K562 (cell line): Measurements from ENCODE around the gene EMILIN3. TPM values are rescaled to one million over a fixed set of nuclear protein-coding genes. Genes with fewer than 3 reads are reported as not detected.

Source experiments
- ATAC-seq: fragments of 200-7000 bp; cut with Tn5 transposase; 3 replicates; pipeline ENCODE4 v1.9.1; 2020; ENCODE audit warnings: moderate library complexity
- BruUV-seq: library from RNA; stranded (reverse); fragments of 400-500 nt; replicated peaks from 2 replicates; lab custom pipeline; 2021; lab: Mats Ljungman, UMichigan
- CTCF ChIA-PET: fragments of 300-600 bp; formaldehyde crosslinking; extraction: SDS; loops from one replicate; lab custom pipeline; 2021; ENCODE audit warnings: low intra/inter-chr PET ratio; lab: Yijun Ruan, JAX
- POLR2A ChIA-PET: fragments of 300-600, 350-650 bp; sonication (Branson Sonifier 250); formaldehyde crosslinking; extraction: SDS; loops from one replicate; lab custom pipeline; 2021; ENCODE audit warnings: antibody characterized with exemption, inconsistent platforms; lab: Yijun Ruan, JAX
- DNase-seq, 4 experiments: peaks; one replicate each; pipeline versions ENCODE4 v3.0.0 to v3.0.0-alpha.2; 2011 to 2018; ENCODE audit warnings: low spot score in 3 of 4, mixed read lengths in 3 of 4; ENCODE audit errors: extremely low read depth in 1 of 4
- FAIRE-seq: peaks from 2 replicates; lab custom pipeline; 2011; peaks lifted over from hg19 to GRCh38; lab: Jason Lieb, UNC
- H2AFZ ChIP-seq: 2 replicates; pipeline ENCODE4 v1.6.0; 2011; ENCODE audit warnings: low read depth, low read length, control low read depth, inconsistent platforms
- H3K27ac ChIP-seq: fragments of 200-600 bp; 3 replicates; pipeline ENCODE4 v1.8.0; 2011; ENCODE audit warnings: low read depth, mild to moderate bottlenecking, control low read depth, inconsistent platforms, low read length, moderate library complexity, mixed read lengths; ENCODE audit errors: extremely low read depth
- H3K27me3 ChIP-seq, 2 experiments: fragments of 300-600 bp in 1 of 2; 2 replicates in 1 of 2; 3 replicates in 1 of 2; pipeline versions ENCODE4 v1.6.0 to v1.8.0; 2011; ENCODE audit warnings: inconsistent platforms in 2 of 2, low read length in 2 of 2, mild to moderate bottlenecking in 1 of 2, mixed read lengths in 1 of 2, moderate library complexity in 1 of 2; ENCODE audit not compliant: control insufficient read depth in 2 of 2, insufficient read depth in 2 of 2
- H3K36me3 ChIP-seq: fragments of 300-600 bp; 3 replicates; pipeline ENCODE4 v1.8.0; 2011; ENCODE audit warnings: mild to moderate bottlenecking, low read length, inconsistent platforms; ENCODE audit not compliant: control insufficient read depth, insufficient read depth
- H3K4me1 ChIP-seq, 2 experiments: fragments of 200-600 bp in 1 of 2; replicated peaks in 1 of 2; 2 replicates in 1 of 2; 3 replicates in 1 of 2; pipeline versions ENCODE4 v1.5.1 to v1.8.0; 2011; ENCODE audit warnings: inconsistent platforms in 2 of 2, low read length in 2 of 2, mild to moderate bottlenecking in 1 of 2, mixed read lengths in 1 of 2, moderate library complexity in 1 of 2; ENCODE audit not compliant: control insufficient read depth in 2 of 2, insufficient read depth in 2 of 2
- H3K4me2 ChIP-seq: 2 replicates; pipeline ENCODE4 v1.6.1; 2011; ENCODE audit warnings: low read length, control low read depth, inconsistent platforms, mixed read lengths; ENCODE audit not compliant: insufficient read depth
- H3K4me3 ChIP-seq: fragments of 200-600 bp; sonication (generic), shearing (Covaris generic); 2 replicates; pipeline ENCODE4 v1.5.1; 2016; ENCODE audit warnings: control low read depth, inconsistent platforms
- H3K79me2 ChIP-seq: fragments of 200-600 bp; 3 replicates; pipeline ENCODE4 v1.8.0; 2011; ENCODE audit warnings: low read length, inconsistent platforms; ENCODE audit not compliant: control insufficient read depth, insufficient read depth
- H3K9ac ChIP-seq, 2 experiments: 2 replicates each; pipeline versions ENCODE4 v1.6.0 to v1.6.1; 2011; ENCODE audit warnings: low read depth in 2 of 2, low read length in 2 of 2, control low read depth in 1 of 2, inconsistent platforms in 1 of 2, mild to moderate bottlenecking in 1 of 2, mixed read lengths in 1 of 2; ENCODE audit not compliant: insufficient read depth in 1 of 2
- H3K9me1 ChIP-seq: one replicate; pipeline ENCODE4 v1.6.0; 2011; ENCODE audit warnings: inconsistent platforms, mild to moderate bottlenecking, low read length, moderate library complexity; ENCODE audit not compliant: control insufficient read depth, insufficient read depth
- H3K9me3 ChIP-seq: replicated peaks from 2 replicates; pipeline ENCODE4 v1.5.1; 2011; ENCODE audit warnings: low read depth, low read length, inconsistent platforms; ENCODE audit not compliant: control insufficient read depth, insufficient read depth
- H4K20me1 ChIP-seq: replicated peaks from 2 replicates; pipeline ENCODE4 v1.6.1; 2011; ENCODE audit warnings: low read length, inconsistent platforms, mixed read lengths; ENCODE audit not compliant: control insufficient read depth, insufficient read depth
- CBFA2T3 ChIP-seq: fragments of 450-650 bp; IDR thresholded peaks from 2 replicates; pipeline ENCODE4 v1.6.1; 2017
- CEBPB ChIP-seq: fragments of 450-650 bp; IDR thresholded peaks from 2 replicates; pipeline ENCODE4 v1.6.1; 2016; ENCODE audit warnings: missing genetic modification characterization, missing compliant biosample characterization
- NR3C1 ChIP-seq: sonication (generic); formaldehyde crosslinking; IDR thresholded peaks from 2 replicates; pipeline ENCODE4 v1.8.1; 2022; ENCODE audit warnings: missing genetic modification reagents
- SETDB1 ChIP-seq: IDR thresholded peaks from one replicate; pipeline ENCODE4 v1.6.1; 2012; ENCODE audit warnings: low read length, control low read depth, inconsistent platforms
- TAL1 ChIP-seq: fragments of 450-650 bp; IDR thresholded peaks from 2 replicates; pipeline ENCODE4 v1.6.1; 2016; ENCODE audit warnings: mild to moderate bottlenecking
- TRIM24 ChIP-seq, 2 experiments: fragments of 450-650 bp; IDR thresholded peaks; 2 replicates each; pipeline ENCODE4 v1.6.1; 2016
- WGBS: fragments of 100-300 bp; shearing (Covaris generic); methylation state at CpG from one replicate; pipeline ENCODE4 v1.1.6; 2016; ENCODE audit warnings: low coverage, mixed read lengths; ENCODE audit not compliant: insufficient coverage; ENCODE audit errors: missing lambda C conversion rate; 5-methylcytosine and 5-hydroxymethylcytosine counted together
- in situ Hi-C: fragments of 300-500 bp; cut with MboI; formaldehyde crosslinking; loops from 4 replicates; pipeline ENCODE4 v1.15.0; 2018; ENCODE audit warnings: inconsistent platforms, mixed read lengths
- intact Hi-C: fragments of 100-400 bp; cut with micrococcal nuclease; formaldehyde crosslinking; loops from 2 replicates; pipeline ENCODE4 v1.14.2; 2022
- polyA plus RNA-seq, 8 experiments: library from polyadenylated mRNA; depleted of rRNA in 4 of 8; stranded (reverse) in 5 of 8; unstranded in 3 of 8; fragments of >200 nt; fragmentation: Nextera tagmentation in 2 of 8; fragmentation: Illumina TruSeq in 1 of 8; extraction: Ambion mirVana in 2 of 8; extraction: Trizol in 1 of 8; gene quantifications; 2 replicates each; pipeline versions ENCODE4 v1.2.1 to v1.2.3, GENCODE V29; 2011 to 2014; ENCODE audit warnings: inconsistent platforms in 1 of 8, missing spikeins in 1 of 8
- total RNA-seq, 7 experiments: library from RNA; depleted of rRNA in 6 of 7; stranded (reverse); fragments of >200 nt in 6 of 7; fragmentation: Illumina TruSeq in 2 of 7; extraction: Trizol in 2 of 7; gene quantifications; 2 replicates each; pipeline versions ENCODE4 v1.2.1 to v1.2.3, GENCODE V29; 2011 to 2021; ENCODE audit warnings: low replicate concordance in 1 of 7
- TF ChIP-seq, protein P1 (sequence below): sonication (generic); formaldehyde crosslinking; IDR thresholded peaks from 2 replicates; pipeline ENCODE4 v1.8.1; 2023; ENCODE audit warnings: mild to moderate bottlenecking, missing genetic modification reagents
- TF ChIP-seq, protein P2 (sequence below): fragments of 450-650 bp; IDR thresholded peaks from 2 replicates; pipeline ENCODE4 v1.6.1; 2016; ENCODE audit warnings: missing biosample characterization, missing genetic modification characterization
- TF ChIP-seq, protein P3 (sequence below): fragments of 450-650 bp; formaldehyde crosslinking; IDR thresholded peaks from 2 replicates; pipeline ENCODE4 v1.4.0; 2020; ENCODE audit warnings: mild to moderate bottlenecking, moderate library complexity

The EMILIN3 gene
- total and polyA plus RNA-seq, 9 of the 15 experiments (the other 6 are each of a cell fraction or from before 2014, with no cell fraction given) = 0.01 to 0.07 TPM; not detected in 7

DNA sequence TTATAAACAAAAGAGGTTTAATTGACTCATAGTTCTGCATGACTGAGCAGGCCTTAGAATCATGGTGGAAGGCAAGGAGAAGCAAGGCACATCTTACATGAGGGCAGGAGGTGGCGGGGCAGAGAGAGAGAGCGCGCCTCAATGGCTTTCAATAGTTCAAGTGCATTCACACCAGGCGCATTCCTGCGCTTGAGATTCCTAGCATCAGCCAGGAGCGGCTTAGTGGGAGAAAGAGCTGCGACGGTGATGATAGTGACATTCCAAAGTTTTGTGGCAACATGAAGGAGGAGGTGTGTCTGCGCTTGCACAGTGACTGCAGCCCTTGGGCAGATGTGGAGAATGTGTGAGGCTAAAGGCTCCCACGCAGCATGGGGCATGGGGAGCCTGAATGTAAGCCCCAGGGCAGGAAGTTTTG is 25.0 kb upstream of the EMILIN3 start:
- H3K9me1 ChIP-seq = no peaks in the 10 kb centered on the region
- intact Hi-C loops (no loop called here), in situ Hi-C loops (no loop called here)
- peaks cover 2 to 3% of the 10 kb centered on the region in 2 experiments; a peak in 3 of 5 replicates for H3K4me1 ChIP-seq
- H2AFZ ChIP-seq = no peak overlapping the region
- ATAC-seq (no peak), DNase-seq (no peak), FAIRE-seq (no peak)
- H3K4me2 ChIP-seq = no peak overlapping the region
- CTCF ChIA-PET = no interaction called here
- H3K27me3 ChIP-seq = peaks cover 0 to 10% of the 10 kb centered on the region in 2 experiments; a peak in 1 of 5 replicates
- WGBS = 40% methylated on average over 8 of the region's 10 CpGs
- no TSS peak for BruUV-seq
- no peaks in the 10 kb centered on the region for H4K20me1 ChIP-seq
- no peak overlapping the region for H3K4me3 ChIP-seq
- H3K36me3 ChIP-seq = no peaks in the 10 kb centered on the region
- no peak overlapping the region for H3K27ac ChIP-seq
- no peaks in the 10 kb centered on the region for H3K9me3 ChIP-seq
- no peaks in the 10 kb centered on the region for H3K79me2 ChIP-seq
- POLR2A ChIA-PET = interaction anchor here (0.6 kb wide), 1 partner anchor 938 kb away, joined by 4 read pairs; no protein-coding TSS in a partner anchor
- H3K9ac ChIP-seq = no peak overlapping the region
- TF ChIP-seq, protein P1, sequence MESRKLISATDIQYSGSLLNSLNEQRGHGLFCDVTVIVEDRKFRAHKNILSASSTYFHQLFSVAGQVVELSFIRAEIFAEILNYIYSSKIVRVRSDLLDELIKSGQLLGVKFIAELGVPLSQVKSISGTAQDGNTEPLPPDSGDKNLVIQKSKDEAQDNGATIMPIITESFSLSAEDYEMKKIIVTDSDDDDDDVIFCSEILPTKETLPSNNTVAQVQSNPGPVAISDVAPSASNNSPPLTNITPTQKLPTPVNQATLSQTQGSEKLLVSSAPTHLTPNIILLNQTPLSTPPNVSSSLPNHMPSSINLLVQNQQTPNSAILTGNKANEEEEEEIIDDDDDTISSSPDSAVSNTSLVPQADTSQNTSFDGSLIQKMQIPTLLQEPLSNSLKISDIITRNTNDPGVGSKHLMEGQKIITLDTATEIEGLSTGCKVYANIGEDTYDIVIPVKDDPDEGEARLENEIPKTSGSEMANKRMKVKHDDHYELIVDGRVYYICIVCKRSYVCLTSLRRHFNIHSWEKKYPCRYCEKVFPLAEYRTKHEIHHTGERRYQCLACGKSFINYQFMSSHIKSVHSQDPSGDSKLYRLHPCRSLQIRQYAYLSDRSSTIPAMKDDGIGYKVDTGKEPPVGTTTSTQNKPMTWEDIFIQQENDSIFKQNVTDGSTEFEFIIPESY (CRISPR knock-in tag) = peak; percentile 46
- no peak for TF ChIP-seq NR3C1
- no peak for TF ChIP-seq TAL1

DNA sequence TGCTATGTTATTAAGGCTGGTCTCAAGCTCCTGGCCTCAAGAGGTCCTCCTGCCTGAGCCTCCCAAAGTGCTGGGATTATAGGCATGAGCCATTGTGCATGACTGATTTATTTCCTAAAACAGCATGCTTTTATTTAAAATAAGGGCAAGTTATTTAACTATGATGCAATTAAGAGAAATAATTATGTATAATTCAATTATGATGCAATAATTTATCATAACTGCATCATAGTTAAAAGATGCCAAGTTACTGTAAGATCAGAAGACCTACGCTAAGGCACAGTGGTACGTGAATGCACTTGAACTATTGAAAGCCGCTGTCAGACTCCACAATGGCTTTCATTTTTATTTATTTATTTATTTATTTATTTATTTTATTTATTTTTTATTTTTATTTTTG is 24.3 kb upstream of the EMILIN3 start:
- intact Hi-C loops (no loop called here), in situ Hi-C loops (no loop called here)
- POLR2A ChIA-PET = no interaction called here
- TF ChIP-seq CBFA2T3 (no peak), CEBPB (tag) (peak; percentile 70), TRIM24 (IDR thresholded peaks at IDR 0.05) (peak; percentile 71 to 72; a peak in 3 of 4 replicates), SETDB1 (no peak)
- TF ChIP-seq, protein P2, sequence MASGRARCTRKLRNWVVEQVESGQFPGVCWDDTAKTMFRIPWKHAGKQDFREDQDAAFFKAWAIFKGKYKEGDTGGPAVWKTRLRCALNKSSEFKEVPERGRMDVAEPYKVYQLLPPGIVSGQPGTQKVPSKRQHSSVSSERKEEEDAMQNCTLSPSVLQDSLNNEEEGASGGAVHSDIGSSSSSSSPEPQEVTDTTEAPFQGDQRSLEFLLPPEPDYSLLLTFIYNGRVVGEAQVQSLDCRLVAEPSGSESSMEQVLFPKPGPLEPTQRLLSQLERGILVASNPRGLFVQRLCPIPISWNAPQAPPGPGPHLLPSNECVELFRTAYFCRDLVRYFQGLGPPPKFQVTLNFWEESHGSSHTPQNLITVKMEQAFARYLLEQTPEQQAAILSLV (tag) = peak; percentile 50; the same call in 1 of the 2 replicates
- TF ChIP-seq, protein P3, sequence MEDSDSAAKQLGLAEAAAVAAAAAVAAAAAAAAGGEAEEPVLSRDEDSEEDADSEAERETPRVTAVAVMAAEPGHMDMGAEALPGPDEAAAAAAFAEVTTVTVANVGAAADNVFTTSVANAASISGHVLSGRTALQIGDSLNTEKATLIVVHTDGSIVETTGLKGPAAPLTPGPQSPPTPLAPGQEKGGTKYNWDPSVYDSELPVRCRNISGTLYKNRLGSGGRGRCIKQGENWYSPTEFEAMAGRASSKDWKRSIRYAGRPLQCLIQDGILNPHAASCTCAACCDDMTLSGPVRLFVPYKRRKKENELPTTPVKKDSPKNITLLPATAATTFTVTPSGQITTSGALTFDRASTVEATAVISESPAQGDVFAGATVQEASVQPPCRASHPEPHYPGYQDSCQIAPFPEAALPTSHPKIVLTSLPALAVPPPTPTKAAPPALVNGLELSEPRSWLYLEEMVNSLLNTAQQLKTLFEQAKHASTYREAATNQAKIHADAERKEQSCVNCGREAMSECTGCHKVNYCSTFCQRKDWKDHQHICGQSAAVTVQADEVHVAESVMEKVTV (CRISPR knock-in tag) = no peak

More for the DNA sequence above, 24.3 kb upstream of the EMILIN3 start:
- peaks cover 2 to 3% of the 10 kb centered on the region in 2 experiments; a peak in 2 of 5 replicates for H3K4me1 ChIP-seq
- H3K9ac ChIP-seq = no peak overlapping the region
- H3K27me3 ChIP-seq = peaks cover 0 to 10% of the 10 kb centered on the region in 2 experiments; a peak in 2 of 5 replicates
- H3K9me1 ChIP-seq = no peaks in the 10 kb centered on the region
- DNase-seq (no peak), FAIRE-seq (no peak), ATAC-seq (no peak)
- H2AFZ ChIP-seq = no peak overlapping the region
- no peak overlapping the region for H3K4me3 ChIP-seq
- WGBS = 84% methylated on average over 3 of the region's 3 CpGs
- H3K79me2 ChIP-seq = no peaks in the 10 kb centered on the region
- no peak overlapping the region for H3K27ac ChIP-seq
- H4K20me1 ChIP-seq = no peaks in the 10 kb centered on the region
- no peak overlapping the region for H3K4me2 ChIP-seq
- H3K36me3 ChIP-seq = no peaks in the 10 kb centered on the region
- BruUV-seq = no TSS peak
- H3K9me3 ChIP-seq = no peaks in the 10 kb centered on the region
- CTCF ChIA-PET = no interaction called here
